Measurements from ENCODE around the gene FNDC1.
"Not testable (repeated sequence)": the region's sequence is repeated elsewhere in the genome, so short reads cannot be mapped to it uniquely, and the experiment has no call there.

Gene FNDC1

GRCh38 chr6:159169193-159169555, at the start of gene FNDC1:
FNDC1 (plus strand) TSS chr6:159169400; CDS start chr6:159169597, 197 bp downstream.
- DNase-seq: peak; percentile 71

DNA sequence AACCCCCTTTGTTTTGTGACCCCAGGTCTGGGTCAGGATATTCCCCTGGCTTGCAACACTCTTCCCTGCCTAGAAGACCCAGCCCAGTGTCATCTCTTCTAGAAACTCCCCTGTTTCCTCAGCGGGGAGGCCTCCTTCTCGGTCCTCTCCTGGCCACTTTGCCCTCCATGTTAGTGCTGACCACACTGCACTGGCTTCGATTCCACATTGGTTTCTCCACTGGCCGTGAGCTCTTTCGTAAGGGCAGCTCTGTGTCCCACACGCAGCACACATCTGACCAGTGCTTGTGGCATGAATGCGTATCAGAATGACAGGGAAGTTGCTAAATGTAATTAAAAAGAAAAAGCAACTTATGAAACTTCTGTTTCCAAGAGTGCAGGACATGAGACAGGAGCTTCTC, 49.4 kb upstream of the FNDC1 start:
- no peak for DNase-seq

DNA sequence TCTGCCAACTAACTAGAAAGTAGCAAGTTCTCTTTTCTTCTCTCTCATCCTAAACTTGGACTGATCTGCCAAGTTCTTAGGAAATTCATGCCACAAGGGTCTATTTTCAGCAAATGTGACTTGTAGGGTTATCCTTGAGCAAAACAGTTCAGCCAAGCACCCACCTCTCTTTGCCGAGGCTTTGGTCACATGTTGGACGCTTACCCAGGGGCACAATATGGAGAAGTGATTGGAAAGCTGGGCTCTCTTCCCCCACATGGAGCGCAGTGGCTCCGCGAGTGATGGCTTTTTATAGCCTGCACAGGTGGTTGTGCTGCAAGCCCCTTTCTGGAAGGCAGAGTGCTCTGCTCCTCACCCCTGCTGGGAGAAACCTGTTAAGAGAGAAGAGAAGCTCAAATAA, 47.7 kb upstream of the FNDC1 start:
- no peak for DNase-seq

GRCh38 chr6:159122453-159122852, 46.7 kb upstream of the FNDC1 start:
- DNase-seq: no peak

GRCh38 chr6:159123831-159124230, 45.4 kb upstream of the FNDC1 start:
- not testable (repeated sequence) for DNase-seq

DNA sequence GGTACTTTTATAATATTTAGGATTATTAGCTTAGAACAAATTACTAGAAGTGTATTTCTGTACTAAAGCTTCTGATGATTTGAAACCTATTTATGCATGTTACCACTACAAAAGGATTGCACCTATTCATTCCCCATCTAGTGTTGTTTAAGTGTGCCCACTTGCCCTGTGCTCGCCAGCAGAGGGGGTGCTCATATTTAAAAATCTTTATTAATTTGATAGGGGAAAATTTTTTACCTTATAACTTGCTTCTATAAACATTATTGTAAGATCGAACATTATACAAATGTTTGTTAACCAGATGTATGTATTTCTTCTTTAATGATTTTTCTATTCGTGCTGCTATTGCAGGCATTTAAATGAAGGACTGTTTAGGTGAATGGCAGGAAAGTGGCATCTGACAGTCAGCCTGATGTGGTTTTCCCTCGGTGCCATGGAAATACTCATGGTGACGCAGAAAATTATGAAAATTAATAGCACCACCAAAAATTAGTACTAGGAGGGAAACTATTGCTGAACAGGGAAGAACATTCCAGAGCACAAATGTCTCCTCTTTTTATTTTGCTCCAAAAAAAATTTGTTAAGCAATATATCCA, 44.1 kb upstream of the FNDC1 start:
- no peak for DNase-seq

- DNase-seq: no peak
Measured at GRCh38 chr6:159125951-159126352, 43.2 kb upstream of the FNDC1 start.

DNA sequence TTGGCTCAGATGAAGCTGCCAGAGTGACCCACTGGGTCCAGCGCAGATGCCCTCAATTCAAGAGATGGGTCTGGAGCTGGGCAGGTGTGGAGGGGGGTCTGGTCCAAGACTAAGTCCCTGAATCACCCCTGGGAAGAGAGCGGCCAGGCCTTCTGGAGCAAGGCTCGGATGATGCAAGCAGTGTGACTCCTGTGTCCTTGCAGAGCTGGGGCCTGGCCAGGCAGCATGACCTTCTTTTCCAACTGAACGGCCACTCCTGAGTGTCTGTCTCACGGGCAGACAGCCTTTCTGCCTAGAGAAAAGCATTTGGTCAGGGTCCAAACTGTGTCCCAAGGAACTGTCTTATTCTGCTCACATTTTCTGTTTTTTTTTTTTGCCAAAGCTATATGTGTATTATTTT, 42.6 kb upstream of the FNDC1 start:
- DNase-seq: no peak

- DNase-seq: no peak
Measured at GRCh38 chr6:159127701-159128100, 41.5 kb upstream of the FNDC1 start.

DNA sequence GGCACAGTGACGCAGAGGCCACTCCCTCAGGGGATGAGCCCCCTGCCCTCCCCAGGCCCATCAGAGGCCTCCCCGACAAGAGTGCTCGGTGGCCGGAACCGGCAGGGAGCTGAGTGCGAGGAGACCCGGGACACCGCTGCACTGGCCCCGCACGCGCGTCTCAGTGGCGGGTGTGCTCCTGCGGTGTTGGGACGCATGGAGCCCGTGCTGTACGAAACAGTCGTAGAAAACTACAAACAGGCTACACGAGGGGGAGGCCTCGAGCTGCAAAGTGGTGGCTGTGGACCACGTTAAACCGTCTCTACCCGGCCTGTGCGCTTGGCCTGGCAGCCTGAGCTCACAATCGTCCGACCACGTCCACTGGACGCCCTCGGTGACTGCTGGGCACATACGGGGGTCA, 40.2 kb upstream of the FNDC1 start:
- no peak for DNase-seq

DNA sequence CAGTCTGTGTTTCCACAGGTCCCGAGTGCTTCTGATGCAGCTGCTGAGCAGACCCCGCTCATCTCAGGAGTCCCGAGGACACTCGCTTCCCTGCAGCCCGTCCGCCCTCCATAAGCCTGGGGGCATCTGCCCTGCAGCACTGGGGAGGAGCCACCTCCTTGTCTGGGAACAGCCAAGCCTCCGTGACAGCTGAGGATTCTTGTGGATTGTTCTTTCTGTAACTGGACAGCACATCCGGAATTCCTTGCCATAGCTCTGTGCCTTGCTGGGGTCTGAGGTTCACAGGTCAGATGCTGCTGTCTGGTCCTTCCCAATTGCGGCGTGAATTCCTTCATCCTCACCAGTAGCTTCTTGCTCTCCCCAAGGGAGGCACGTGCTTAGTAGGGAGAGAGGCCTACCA, 38.4 kb upstream of the FNDC1 start:
- DNase-seq: no peak

GRCh38 chr6:159131709-159132108, 37.5 kb upstream of the FNDC1 start:
- DNase-seq: no peak

DNA sequence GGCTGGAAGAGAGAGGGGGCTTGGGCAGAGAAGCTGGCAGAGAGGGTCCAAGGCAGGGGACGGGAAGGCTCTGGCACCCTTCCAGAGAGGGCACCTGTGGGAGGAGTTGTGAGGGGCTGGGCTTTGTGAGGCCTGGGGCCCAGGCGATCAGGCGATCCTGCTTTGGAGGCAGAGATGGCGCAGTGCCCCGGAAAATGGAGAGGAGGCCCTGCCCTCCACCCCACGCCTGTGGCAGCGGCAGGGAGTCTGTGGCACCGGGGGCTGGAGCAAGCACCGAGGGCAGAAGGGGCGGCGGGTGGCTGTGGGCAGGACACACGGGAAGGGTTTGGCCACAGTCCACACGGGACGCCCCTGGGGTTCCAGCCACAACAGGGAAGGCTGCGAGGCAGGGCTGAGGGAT, 36.5 kb upstream of the FNDC1 start:
- no peak for DNase-seq

- DNase-seq: peak; percentile 87
Measured at GRCh38 chr6:159134701-159135364, 34.4 kb upstream of the FNDC1 start.

GRCh38 chr6:159137676-159138075, 31.5 kb upstream of the FNDC1 start:
- no peak for DNase-seq

DNA sequence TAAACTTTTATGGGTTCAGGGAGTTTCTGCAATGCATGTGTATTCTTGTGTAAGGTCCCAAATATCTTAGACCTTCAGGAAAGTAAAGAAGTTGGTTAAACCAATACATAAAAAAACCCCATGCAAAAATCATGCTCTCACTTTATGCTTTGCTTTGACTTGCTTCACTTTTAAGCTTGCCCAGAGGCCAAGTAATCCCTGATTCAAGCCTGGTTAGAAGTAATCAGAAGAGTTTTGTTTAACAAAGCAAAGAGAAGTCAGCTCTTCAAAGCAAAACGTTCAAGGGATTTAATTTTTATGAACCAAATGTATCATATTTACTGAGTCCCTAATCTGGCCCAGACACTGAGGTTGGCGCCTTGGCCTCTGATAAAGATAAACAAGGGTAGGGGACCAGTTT, 26.7 kb upstream of the FNDC1 start:
- DNase-seq: no peak

DNA sequence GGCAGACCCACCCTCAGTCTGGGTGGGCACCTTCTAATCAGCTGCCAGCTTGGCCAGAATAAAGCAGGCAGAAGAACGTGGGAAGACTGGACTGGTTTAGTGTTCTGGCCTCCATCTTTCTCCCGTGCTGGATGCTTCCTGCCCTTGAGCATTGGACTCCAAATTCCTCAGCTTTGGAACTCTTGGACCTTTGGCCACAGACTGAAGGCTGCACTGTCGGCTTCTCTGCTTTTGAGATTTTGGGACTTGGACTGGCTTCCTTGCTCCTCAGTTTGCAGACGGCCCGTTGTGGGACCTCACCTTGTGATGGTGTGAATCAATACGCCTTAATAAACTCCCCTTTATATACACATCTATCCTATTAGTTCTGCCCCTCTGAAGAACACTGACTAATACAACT, 20.6 kb upstream of the FNDC1 start:
- no peak for DNase-seq

DNA sequence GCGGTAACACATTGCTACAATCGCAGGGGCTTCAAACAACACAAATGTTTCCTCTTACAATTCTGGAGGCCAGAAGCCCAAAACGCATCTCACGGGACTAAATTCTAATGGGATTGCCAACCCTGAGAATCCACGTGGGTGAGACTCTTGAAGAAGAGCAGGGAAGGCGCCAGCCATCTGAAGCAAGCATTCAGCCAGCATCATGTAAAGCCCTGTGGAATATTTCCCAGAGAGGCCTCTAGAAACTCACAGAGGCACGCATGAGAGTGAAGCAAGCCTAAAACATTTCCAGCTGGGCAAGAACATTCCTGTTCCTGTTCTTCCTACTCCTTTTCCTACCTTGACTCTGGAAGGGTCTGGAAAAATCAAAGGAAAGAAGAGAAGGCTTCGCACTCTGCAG, 19.6 kb upstream of the FNDC1 start:
- DNase-seq: no peak

- DNase-seq: peak; percentile 76
Measured at GRCh38 chr6:159151266-159151855, 17.8 kb upstream of the FNDC1 start.

GRCh38 chr6:159152041-159152440, 17.2 kb upstream of the FNDC1 start:
- no peak for DNase-seq

DNA sequence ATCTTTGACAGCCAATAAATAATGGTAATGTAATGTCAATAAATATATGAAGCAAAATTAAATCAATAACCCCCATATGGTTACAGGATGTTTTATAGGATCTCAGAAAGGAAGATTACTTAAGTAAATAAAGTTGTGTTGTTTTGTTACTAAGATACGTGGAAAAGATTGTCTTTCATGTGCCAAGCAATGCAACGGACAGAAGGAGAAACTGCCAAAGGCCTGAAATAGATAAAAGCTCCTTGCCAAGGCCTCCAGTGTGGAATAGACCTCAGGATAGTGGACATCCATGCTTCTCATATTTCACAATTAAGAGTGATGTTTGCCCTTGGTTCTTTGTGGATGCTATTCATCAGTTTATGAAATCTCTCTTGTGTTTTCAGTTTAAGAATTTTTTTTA, 16.4 kb upstream of the FNDC1 start:
- no peak for DNase-seq

DNA sequence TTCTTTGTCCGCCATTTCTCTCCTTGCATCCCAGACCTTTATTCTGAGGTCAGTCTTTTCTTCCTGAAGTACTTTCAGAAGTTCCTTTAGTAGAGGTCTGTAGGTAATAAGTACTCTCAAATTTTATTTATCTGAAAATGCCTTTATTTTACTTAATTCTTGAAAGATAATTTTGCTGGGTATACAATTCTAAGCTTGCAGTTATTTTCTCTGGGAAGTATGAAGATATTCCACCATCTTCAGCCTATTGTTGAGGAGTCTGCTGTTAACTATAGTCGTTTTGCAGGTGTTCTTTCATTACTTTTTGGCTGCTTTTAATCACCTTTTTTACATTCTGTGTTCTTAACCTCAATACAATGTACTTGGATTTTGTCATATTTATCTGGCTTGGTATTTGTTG, 13.5 kb upstream of the FNDC1 start:
- DNase-seq: no peak

GRCh38 chr6:159156089-159156488, 13.1 kb upstream of the FNDC1 start:
- DNase-seq: no peak

DNA sequence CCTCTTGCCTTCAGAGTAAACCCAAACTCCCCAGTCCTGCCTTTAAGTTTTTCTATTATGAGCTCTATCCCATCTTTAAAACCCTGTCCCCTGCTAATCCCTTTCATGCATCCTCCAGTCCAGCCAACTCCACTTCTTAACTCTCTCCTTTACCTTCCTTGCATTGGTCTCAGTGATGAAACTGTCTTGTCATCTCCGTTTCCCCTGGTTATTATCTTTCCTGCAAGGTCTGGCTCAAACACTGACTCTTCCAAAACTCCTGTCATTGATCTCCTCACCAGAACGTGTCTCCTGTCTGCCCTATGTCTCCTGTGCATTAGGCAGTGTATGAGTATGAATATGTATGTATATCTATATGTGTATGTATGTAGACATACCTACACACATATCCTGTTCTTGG, 11.8 kb upstream of the FNDC1 start:
- DNase-seq: no peak

GRCh38 chr6:159161839-159162238, 7.4 kb upstream of the FNDC1 start:
- DNase-seq: no peak
